ENCODE measurements around the gene IGLL1.
"Not testable (repeated sequence)": the region's sequence is repeated elsewhere in the genome, so short reads cannot be mapped to it uniquely, and the experiment has no call there.

IGLL1 gene

GRCh38 chr22:23544852-23545251, 35.2 kb downstream of the IGLL1 start:
- no peaks in the 10 kb centered on the region for H3K36me3 ChIP-seq (ENCODE audit: control insufficient read depth, low read length)
- H4K20me1 ChIP-seq (ENCODE audit: control insufficient read depth, insufficient read depth, low read depth, low read length): no peaks in the 10 kb centered on the region
- H3K4me2 ChIP-seq (ENCODE audit: low read length): no peak overlapping the region
- no peaks in the 10 kb centered on the region for H3F3A ChIP-seq (ENCODE audit: control insufficient read depth, insufficient read depth)
- no peaks in the 10 kb centered on the region; the same call in 1 of the 2 replicates for H3K27me3 ChIP-seq (ENCODE audit: control insufficient read depth, low read length)
- H3K4me3 ChIP-seq (ENCODE audit: low read length): no peak overlapping the region
- H3K27ac ChIP-seq (ENCODE audit: low read depth, low read length): no peak overlapping the region
- H3K4me1 ChIP-seq (ENCODE audit: control insufficient read depth, low read length): no peaks in the 10 kb centered on the region
- no peaks in the 10 kb centered on the region for H3K79me2 ChIP-seq (ENCODE audit: control insufficient read depth, low read length)
- TF ChIP-seq EZH2phosphoT487 (IDR thresholded peaks at IDR 0.05; ENCODE audit: borderline replicate concordance, low read length) (no peak), CTCF (IDR thresholded peaks at IDR 0.05; ENCODE audit: low read depth, low read length, poor library complexity, severe bottlenecking) (no peak)
- H3K9me2 ChIP-seq (replicated peaks; ENCODE audit: control insufficient read depth, low read length): no peaks in the 10 kb centered on the region
- peaks cover 5% of the 10 kb centered on the region for H3K9me3 ChIP-seq (ENCODE audit: control insufficient read depth, insufficient read depth, low read length)

GRCh38 chr22:23543506-23544000, 36.5 kb downstream of the IGLL1 start:
- H3K9me2 ChIP-seq (replicated peaks; ENCODE audit: control insufficient read depth, low read length); H3K36me3 ChIP-seq (ENCODE audit: control insufficient read depth, low read length); H3K27me3 ChIP-seq (ENCODE audit: control insufficient read depth, low read length); H3K79me2 ChIP-seq (ENCODE audit: control insufficient read depth, low read length); H3K4me2 ChIP-seq (ENCODE audit: low read length); H3K4me3 ChIP-seq (ENCODE audit: low read length); H3K4me1 ChIP-seq (ENCODE audit: control insufficient read depth, low read length); H4K20me1 ChIP-seq (ENCODE audit: control insufficient read depth, insufficient read depth, low read depth, low read length); H3K9me3 ChIP-seq (ENCODE audit: control insufficient read depth, insufficient read depth, low read length); H3F3A ChIP-seq (ENCODE audit: control insufficient read depth, insufficient read depth); H3K27ac ChIP-seq (ENCODE audit: low read depth, low read length): not testable (repeated sequence)

DNA sequence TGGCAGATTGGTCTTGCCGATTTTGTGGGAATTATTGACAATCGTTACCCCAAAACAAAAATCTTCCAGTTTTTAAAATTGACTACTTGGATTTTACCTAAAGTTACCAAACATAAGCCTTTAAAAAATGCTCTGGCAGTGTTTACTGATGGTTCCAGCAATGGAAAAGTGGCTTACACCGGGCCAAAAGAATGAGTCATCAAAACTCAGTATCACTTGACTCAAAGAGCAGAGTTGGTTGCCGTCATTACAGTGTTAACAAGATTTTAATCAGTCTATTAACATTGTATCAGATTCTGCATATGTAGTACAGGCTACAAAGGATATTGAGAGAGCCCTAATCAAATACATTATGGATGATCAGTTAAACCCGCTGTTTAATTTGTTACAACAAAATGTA, 37.2 kb downstream of the IGLL1 start:
- H4K20me1 ChIP-seq (ENCODE audit: control insufficient read depth, insufficient read depth, low read depth, low read length): no peaks in the 10 kb centered on the region
- H3K4me3 ChIP-seq (ENCODE audit: low read length): no peak overlapping the region
- no peaks in the 10 kb centered on the region for H3F3A ChIP-seq (ENCODE audit: control insufficient read depth, insufficient read depth)
- H3K9me3 ChIP-seq (ENCODE audit: control insufficient read depth, insufficient read depth, low read length): peaks cover 5% of the 10 kb centered on the region; the same call in 1 of the 2 replicates
- H3K9me2 ChIP-seq (replicated peaks; ENCODE audit: control insufficient read depth, low read length): no peaks in the 10 kb centered on the region
- H3K4me2 ChIP-seq (ENCODE audit: low read length): no peak overlapping the region
- H3K4me1 ChIP-seq (ENCODE audit: control insufficient read depth, low read length): peaks cover 3% of the 10 kb centered on the region; the same call in 1 of the 2 replicates
- no peaks in the 10 kb centered on the region for H3K79me2 ChIP-seq (ENCODE audit: control insufficient read depth, low read length)
- TF ChIP-seq EZH2phosphoT487 (IDR thresholded peaks at IDR 0.05; ENCODE audit: borderline replicate concordance, low read length) (no peak), CTCF (IDR thresholded peaks at IDR 0.05; ENCODE audit: low read depth, low read length, poor library complexity, severe bottlenecking) (no peak)
- H3K27me3 ChIP-seq (ENCODE audit: control insufficient read depth, low read length): no peaks in the 10 kb centered on the region
- H3K36me3 ChIP-seq (ENCODE audit: control insufficient read depth, low read length): no peaks in the 10 kb centered on the region
- H3K27ac ChIP-seq (ENCODE audit: low read depth, low read length): no peak overlapping the region

DNA sequence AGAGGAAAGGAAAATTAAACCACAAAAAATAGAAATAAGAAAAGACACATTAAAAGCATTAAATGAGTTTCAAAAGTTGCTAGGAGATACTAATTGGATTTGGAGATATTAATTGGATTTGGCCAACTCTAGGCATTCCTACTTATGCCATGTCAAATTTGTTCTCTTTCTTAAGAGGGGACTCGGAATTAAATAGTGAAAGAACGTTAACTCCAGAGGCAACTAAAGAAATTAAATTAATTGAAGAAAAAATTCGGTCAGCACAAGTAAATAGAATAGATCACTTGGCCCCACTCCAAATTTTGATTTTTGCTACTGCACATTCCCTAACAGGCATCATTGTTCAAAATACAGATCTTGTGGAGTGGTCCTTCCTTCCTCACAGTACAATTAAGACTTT, 37.7 kb downstream of the IGLL1 start:
- H3K4me1 ChIP-seq (ENCODE audit: control insufficient read depth, low read length); H3K9me3 ChIP-seq (ENCODE audit: control insufficient read depth, insufficient read depth, low read length); H3F3A ChIP-seq (ENCODE audit: control insufficient read depth, insufficient read depth); H3K79me2 ChIP-seq (ENCODE audit: control insufficient read depth, low read length); H3K36me3 ChIP-seq (ENCODE audit: control insufficient read depth, low read length); H3K27me3 ChIP-seq (ENCODE audit: control insufficient read depth, low read length); H3K9me2 ChIP-seq (replicated peaks; ENCODE audit: control insufficient read depth, low read length); H3K4me2 ChIP-seq (ENCODE audit: low read length); H4K20me1 ChIP-seq (ENCODE audit: control insufficient read depth, insufficient read depth, low read depth, low read length); H3K4me3 ChIP-seq (ENCODE audit: low read length); H3K27ac ChIP-seq (ENCODE audit: low read depth, low read length): not testable (repeated sequence)

All from DOHH2 (cell line).